ENCODE data around the gene PARD3B.

- no peak for TF ChIP-seq CTCF (IDR thresholded peaks at IDR 0.05)
- TF ChIP-seq POLR2A (IDR thresholded peaks at IDR 0.05) = no peak
These were observed 332.4 kb downstream of the PARD3B start for GRCh38 chr2:204877691-204878090.
